ENCODE data around the gene SLC6A17.

Gene SLC6A17

GRCh38 chr1:110150330-110151174 lies at the start of gene SLC6A17:
TSS of gene SLC6A17 (plus strand) at chr1:110150494. CDS start at chr1:110166930, 16,436 bp downstream.
- TF ChIP-seq TCF12 (IDR thresholded peaks at IDR 0.05; ENCODE audit: low read depth) (no peak), FOXM1 (IDR thresholded peaks at IDR 0.05; ENCODE audit: borderline replicate concordance, low read depth) (no peak), RAD21 (IDR thresholded peaks at IDR 0.05; ENCODE audit: low read depth) (no peak), NFIC (IDR thresholded peaks at IDR 0.05) (no peak), TAF1 (IDR thresholded peaks at IDR 0.05; ENCODE audit: low read depth) (no peak), USF1 (IDR thresholded peaks at IDR 0.05) (no peak), YY1 (IDR thresholded peaks at IDR 0.05; ENCODE audit: low read depth) (no peak), EP300 (IDR thresholded peaks at IDR 0.05; ENCODE audit: borderline replicate concordance) (no peak), REST (IDR thresholded peaks at IDR 0.05; ENCODE audit: low read depth) (no peak), TEAD4 (IDR thresholded peaks at IDR 0.05) (no peak), EGR1 (IDR thresholded peaks at IDR 0.05) (0 out of 2 replicates have a peak, but pooled peaks have one; percentile 13), CEBPB (IDR thresholded peaks at IDR 0.05) (no peak), MAX (IDR thresholded peaks at IDR 0.05) (peak; percentile 95), CREB1 (IDR thresholded peaks at IDR 0.05; ENCODE audit: low read depth) (peak; percentile 56; the same call in 1 of the 2 replicates), ZBTB7A (IDR thresholded peaks at IDR 0.05; ENCODE audit: low read depth) (no peak)

GRCh38 chr1:110102081-110102480 lies 48.2 kb upstream of the SLC6A17 start:
- no peak for TF ChIP-seq EP300 (IDR thresholded peaks at IDR 0.05; ENCODE audit: borderline replicate concordance)
- TF ChIP-seq CEBPB (IDR thresholded peaks at IDR 0.05): no peak
- no peak for TF ChIP-seq TCF12 (IDR thresholded peaks at IDR 0.05; ENCODE audit: low read depth)
- TF ChIP-seq ZBTB7A (IDR thresholded peaks at IDR 0.05; ENCODE audit: low read depth): no peak
- no peak for TF ChIP-seq TAF1 (IDR thresholded peaks at IDR 0.05; ENCODE audit: low read depth)
- TF ChIP-seq USF1 (IDR thresholded peaks at IDR 0.05): no peak
- TF ChIP-seq TEAD4 (IDR thresholded peaks at IDR 0.05): no peak
- no peak for TF ChIP-seq CREB1 (IDR thresholded peaks at IDR 0.05; ENCODE audit: low read depth)
- no peak for TF ChIP-seq YY1 (IDR thresholded peaks at IDR 0.05; ENCODE audit: low read depth)
- no peak for TF ChIP-seq NFIC (IDR thresholded peaks at IDR 0.05)
- TF ChIP-seq FOXM1 (IDR thresholded peaks at IDR 0.05; ENCODE audit: borderline replicate concordance, low read depth): no peak
- no peak for TF ChIP-seq REST (IDR thresholded peaks at IDR 0.05; ENCODE audit: low read depth)
- no peak for TF ChIP-seq RAD21 (IDR thresholded peaks at IDR 0.05; ENCODE audit: low read depth)

- TF ChIP-seq TCF12 (IDR thresholded peaks at IDR 0.05; ENCODE audit: low read depth): no peak
- no peak for TF ChIP-seq ZBTB7A (IDR thresholded peaks at IDR 0.05; ENCODE audit: low read depth)
- no peak for TF ChIP-seq EP300 (IDR thresholded peaks at IDR 0.05; ENCODE audit: borderline replicate concordance)
- peak; percentile 88 for TF ChIP-seq RAD21 (IDR thresholded peaks at IDR 0.05; ENCODE audit: low read depth)
- no peak for TF ChIP-seq REST (IDR thresholded peaks at IDR 0.05; ENCODE audit: low read depth)
- TF ChIP-seq FOXM1 (IDR thresholded peaks at IDR 0.05; ENCODE audit: borderline replicate concordance, low read depth): no peak
- TF ChIP-seq CREB1 (IDR thresholded peaks at IDR 0.05; ENCODE audit: low read depth): no peak
Measured at GRCh38 chr1:110106013-110106941, 44.0 kb upstream of the SLC6A17 start.

Measured in Ishikawa (cell line).